Activated T-cell treated with anti-CD3 and anti-CD28 coated beads for 1 hour (primary cell): ENCODE data around the gene C11orf24.
"Not testable (repeated sequence)": the region's sequence is repeated elsewhere in the genome, so short reads cannot be mapped to it uniquely, and the experiment has no call there.

Source experiments
- DNase-seq: peaks from one replicate; pipeline ENCODE4 v3.0.0-alpha.2; 2020; ENCODE audit warnings: low read depth

Gene C11orf24

GRCh38 chr11:68299517-68299879 is 27.7 kb upstream of the C11orf24 start:
- DNase-seq, result not testable (repeated sequence)

DNA sequence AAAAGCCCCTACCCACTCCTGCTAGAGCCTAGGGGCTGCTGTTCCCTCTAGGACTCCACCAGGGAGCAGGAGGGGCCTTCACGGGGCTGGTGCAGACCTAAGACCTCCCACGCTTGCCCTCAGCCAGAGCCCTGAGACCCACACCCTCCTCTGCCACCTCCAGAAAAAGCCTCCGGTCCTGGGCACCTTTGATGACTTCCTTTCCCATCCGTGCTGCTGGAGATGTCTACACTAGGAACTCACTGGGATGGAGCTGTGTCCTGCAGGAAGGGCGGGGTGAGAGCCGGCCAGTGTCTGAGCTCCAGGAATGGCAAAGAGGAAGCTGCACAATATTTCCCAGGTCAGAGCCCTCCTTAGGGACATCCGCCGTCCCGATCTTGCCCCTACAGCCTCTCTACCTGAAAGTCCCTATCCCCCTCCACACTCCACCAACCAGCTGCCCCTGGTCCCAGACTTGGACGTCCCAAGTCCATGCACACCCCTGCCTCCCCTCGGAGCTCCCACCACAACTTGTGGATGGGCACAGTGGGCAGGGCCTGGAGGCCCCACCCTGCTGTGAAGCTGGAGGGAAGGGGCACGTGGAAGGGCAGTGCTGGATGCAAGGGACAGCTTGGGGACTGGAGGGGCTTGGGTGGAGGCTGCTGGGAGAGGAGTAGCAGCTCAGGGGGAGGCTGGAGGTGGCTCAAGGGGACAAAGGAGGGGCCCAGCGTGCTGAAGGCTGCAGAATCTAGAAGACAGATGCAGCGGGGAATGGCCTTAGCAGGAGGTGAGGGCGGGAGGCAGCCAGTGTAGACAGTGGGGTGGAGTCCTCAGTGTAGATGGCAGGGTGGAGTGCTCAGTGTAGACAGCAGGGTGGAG is 27.1 kb upstream of the C11orf24 start:
- DNase-seq, result no peak

DNA sequence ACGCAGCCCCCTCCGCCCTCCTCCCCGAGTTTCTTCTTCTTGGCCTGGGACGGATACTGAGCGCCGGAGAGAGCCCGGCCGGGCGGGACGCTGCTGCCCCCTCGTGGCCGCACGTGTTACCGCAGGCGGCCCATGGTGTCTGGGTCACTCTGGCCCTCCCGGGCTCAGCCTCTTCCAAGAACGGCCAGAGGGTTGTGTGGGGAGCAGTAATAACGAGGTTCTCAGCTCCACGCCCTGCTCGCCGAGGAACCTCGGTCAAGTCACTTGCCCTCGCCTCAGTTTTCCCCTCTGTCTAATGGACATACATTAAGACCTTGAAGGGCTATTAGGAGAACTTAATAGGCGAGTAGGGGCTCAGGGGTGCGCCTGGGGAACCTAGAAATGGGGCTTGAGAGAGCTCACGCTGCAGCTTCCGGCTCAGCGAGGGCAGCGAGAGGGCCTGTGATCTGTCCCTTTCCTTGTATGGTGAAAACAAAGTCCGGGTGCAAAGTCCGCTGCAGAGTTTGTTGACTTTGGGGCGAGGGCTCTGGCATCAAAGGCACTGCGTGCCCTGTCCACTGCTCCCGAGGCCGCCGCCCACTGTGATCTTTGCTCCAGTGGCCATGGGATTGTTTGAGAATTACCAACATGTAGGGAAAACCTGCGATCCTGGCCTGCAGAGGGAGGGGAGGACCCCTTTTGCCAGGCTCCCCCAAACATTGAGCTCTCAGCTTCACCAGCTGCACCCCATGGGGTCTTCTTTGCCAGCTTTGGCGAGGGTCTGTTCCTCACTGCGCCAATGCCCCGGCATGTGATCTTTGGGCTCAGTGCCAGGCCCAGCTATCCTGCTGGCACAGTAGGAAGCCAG is 26.3 kb upstream of the C11orf24 start:
- peak; percentile 61 for DNase-seq

DNA sequence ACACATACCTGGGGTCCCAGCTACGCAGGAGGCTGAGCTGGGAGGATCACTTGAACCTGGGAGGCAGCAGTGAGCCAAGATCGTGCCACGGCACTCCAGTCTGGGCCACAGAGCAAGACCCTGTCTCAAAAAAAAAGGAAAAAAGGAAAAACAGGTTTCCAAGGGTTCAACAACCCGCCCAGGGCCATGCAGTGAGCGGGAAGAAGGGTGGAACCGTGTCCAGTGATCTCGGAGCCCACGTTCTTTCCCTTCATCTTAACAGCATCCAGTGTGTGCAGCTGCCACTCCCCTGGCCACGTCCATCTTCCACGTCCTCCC is 25.7 kb upstream of the C11orf24 start:
- DNase-seq, result no peak

GRCh38 chr11:68297052-68297378 is 25.2 kb upstream of the C11orf24 start:
- no peak for DNase-seq

GRCh38 chr11:68296344-68297051 is 24.7 kb upstream of the C11orf24 start:
- DNase-seq, result no peak

GRCh38 chr11:68295940-68296339 is 24.2 kb upstream of the C11orf24 start:
- DNase-seq, result no peak

DNA sequence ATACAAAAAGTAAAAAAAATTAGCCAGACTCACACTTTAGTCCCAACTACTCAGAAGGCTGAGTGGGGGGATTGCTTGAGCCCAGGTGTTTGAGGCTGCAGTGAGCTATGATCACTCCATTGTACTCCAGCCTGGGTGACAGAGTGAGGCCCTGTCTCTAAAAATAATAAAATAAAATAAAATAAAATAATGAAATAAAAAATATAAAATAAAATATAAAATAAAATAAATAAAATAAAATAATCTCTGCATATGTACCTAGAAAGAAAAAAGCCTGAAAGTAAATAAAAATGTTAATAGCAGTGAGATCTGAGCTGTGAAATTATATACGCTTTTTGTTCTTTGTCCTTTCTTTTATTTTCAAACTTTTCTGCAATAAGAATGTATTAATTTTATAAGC is 23.5 kb upstream of the C11orf24 start:
- DNase-seq, result no peak

DNA sequence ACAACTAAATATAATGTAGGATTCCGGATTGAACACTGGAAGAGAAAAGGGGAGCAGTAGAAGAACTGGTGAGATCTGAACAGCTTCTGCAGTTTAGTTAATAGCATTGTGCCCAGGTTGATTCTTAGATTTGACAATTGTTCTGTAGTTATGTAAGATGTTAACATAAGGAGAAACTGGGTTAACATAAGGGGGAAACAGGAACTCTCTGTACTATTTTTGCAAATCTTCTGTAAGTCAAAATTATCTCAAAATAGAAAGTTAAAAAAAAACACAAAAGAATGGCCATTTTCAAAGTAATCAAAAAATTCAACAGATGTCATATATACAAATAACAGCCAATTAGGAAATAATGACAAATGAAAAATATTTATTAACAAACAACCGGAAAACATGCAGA is 21.9 kb upstream of the C11orf24 start:
- DNase-seq, result no peak

GRCh38 chr11:68289456-68289855 is 17.7 kb upstream of the C11orf24 start:
- no peak for DNase-seq

DNA sequence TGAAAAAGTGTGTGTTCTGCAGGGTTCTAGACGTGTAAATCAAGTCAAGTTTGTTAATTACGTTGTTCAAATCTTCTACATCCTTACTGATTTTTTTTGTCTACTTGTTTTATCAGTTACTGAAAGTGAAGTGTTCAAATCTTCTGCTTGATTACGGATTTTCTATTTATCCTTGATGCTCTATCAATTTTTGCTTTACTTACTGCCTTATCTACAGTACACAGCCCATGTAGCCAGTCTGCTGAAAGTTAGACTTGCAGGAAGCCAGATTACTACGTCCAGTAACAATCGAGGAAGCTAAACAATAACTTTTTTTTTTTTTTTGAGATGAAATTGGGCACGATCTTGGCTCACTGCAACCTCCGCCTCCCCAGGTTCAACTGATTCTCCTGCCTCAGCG is 15.6 kb upstream of the C11orf24 start:
- DNase-seq, result no peak

- not testable (repeated sequence) for DNase-seq
These were observed 12.8 kb upstream of the C11orf24 start for GRCh38 chr11:68284588-68284987.

DNA sequence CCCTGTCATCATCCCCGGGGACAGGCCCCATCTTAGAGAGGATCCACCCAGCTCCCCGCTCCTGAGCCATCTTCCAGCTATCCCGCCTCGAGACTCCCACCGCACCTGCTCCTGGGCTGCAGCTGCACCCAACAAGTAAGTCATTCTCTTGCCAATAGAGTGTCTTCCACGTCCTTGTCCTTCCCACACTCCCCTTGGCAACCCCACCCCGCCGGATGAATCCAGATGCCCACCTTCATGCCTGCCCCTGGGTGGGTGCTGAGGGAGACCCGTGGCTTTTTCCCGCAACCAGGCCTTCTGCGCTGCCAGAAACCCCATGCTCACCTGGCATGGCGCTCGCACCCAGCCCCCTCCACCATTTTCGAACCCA is 11.1 kb upstream of the C11orf24 start:
- no peak for DNase-seq

DNA sequence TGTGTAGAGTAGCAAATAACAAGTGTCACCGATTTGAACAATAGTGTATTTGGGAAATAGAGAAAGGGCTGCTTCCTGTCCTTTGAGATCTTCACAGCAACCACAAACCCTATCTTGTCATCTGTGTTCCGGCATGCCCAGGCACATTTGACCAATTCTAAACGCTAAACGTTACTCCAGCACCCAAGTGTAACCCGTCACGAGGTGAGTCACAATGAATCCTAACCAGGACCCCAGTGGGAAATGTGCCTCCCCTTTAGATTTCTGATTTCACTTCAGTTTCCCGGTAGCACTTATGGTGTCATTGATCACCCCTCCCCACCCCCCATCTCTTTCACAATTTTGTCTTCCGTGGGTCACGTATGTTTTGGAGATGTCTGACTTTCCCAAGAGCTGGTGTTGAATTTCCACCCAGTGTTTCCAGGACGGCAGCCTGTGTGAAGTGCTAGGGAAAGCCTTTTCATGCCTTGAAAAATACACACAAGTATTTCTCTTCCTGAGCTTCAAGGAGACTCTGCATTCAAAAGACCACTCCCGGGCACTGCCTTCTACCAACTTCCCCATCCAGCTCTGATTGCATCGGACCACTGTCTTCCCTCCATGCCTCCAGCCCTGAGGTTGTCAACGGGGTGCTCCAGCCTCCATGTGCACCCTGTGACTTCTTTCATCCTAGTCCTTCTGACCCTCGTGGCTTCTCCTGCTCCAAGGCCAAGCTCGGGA is 10.5 kb upstream of the C11orf24 start:
- no peak for DNase-seq

GRCh38 chr11:68279676-68280075 is 7.9 kb upstream of the C11orf24 start:
- no peak for DNase-seq

DNA sequence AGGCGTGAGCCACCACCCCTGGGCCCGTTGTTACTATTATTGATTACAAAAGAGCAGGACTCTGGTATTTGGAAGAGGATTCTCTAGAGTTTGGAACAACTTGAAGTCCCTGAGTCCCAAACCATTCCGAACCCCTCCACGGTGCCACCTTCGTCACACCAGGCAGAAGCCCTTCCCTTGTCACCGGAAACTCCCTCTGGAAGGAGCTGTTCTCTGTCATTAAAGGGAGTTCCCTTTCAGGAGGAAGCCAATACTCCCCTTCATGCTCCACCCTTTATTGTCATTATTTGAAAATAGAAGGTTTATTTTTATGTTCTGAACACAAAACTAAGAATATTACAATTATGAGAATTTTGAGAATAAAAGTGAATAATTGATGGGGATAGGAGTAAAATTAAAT is 5.1 kb upstream of the C11orf24 start:
- DNase-seq, result no peak

- no peak for DNase-seq
These were observed 4.1 kb upstream of the C11orf24 start for GRCh38 chr11:68275721-68276507.

DNA sequence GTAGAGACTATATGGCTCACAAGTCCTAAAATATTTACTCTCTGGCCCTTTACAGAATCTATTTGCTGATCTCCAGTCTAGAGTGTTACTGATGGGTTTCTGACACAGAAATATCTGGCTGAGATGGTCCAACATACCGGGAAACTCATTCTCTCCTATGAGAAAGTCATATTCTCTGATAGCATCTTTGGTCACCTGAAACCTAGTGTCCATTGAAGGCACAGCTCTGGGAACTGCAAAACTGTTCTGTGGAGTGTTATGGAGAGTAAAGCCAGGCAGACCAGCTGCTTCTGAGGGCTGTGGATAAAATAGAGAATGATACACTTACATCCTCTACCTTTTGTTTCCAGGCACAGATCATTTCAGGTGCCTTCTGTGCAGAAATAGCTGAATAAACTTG is 2.5 kb upstream of the C11orf24 start:
- no peak for DNase-seq

DNA sequence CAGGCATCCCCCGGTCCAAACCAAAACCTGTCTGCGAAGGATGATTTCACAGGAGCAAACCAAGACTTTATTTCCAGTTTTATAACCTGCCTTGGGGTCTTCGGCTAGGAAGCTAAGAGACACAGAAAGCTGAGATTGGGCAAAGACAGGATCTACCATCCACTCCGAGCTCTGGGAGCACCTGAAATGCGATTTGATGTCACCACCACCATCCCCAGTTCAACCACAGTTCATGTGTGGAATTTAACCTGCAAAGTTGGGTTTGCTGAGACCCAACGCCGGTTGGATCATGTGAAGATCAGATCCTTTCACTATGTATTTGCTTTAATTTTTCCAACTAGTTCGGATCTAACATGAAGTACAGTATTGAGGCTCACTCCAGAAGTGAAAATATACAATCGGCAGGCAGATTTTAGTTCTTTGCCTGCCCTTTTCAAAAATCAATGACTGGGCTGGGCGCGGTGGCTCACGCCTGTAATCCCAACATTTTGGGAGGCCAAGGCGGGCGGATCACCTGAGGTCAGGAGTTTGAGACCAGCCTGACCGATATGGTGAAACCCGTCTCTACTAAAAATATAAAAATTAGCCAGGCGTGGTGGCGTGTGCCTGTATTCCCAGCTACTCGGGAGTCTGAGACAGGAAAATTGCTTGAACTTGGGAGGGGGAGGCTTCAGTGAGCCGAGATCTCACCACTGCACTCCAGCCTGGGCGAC is 1.4 kb upstream of the C11orf24 start:
- no peak for DNase-seq

DNA sequence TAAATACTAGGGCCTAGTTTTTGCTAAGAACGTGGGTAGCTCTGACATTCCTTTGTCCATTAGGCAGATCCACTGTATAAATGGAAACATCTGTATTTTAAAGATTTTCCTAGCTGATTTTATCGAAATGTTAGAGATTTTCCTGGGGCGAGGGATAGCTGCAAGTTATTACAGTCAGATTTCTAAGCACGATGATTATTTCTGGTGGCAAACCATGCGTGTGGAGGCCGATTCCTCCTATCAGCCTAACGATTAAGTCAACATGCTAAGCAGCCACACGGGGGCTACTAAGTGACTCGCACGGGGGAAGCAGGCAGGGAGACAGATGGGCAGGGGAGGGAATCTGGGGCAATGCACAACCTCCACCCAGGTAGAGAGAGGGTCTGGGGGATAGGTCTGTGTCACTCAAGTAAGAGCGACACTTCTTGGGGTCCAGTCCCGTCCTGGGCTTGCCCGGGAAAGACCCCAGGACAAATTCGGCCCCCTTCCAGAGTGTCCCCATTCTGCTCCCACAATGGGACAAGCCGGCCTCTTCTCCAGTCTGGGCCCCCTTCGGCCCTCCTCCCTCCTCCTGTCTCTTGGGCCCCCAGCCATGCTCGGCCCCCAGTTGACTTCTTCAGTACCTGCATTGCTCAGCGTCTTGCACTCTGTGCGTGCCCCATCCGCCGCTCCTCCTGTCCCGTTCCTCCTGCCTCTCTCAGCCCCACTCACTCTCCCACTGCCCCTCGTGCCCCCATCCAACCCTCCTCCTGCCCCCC is 571 bp downstream of the C11orf24 start:
- peak; percentile 42 for DNase-seq
